Measurements from ENCODE around the gene IL17RB. TPM values are rescaled to one million over a fixed set of nuclear protein-coding genes. Genes with fewer than 3 reads are reported as not detected.
A peak's percentile ranks its signal among the peaks of the same experiment; 100 is the strongest.

The IL17RB gene
- total RNA-seq: 1.3 and 2.2 TPM in 2 replicates

- H3K4me1 Mint-ChIP-seq: peaks cover 4% of the 10 kb centered on the region
- no peak within 1 kb of the TSS for H3K27ac Mint-ChIP-seq
- peak; percentile 74 for DNase-seq
- peaks cover 64% of the 10 kb centered on the region for H3K27me3 Mint-ChIP-seq
- H3K36me3 Mint-ChIP-seq (ENCODE audit: low read depth): no peaks in the 10 kb centered on the region
- peak within 1 kb of the TSS; percentile 70 for H3K4me3 Mint-ChIP-seq
- no peaks in the 10 kb centered on the region for H3K9me3 Mint-ChIP-seq
- intact Hi-C loops (cut with micrococcal nuclease): no loop called here
Observed at GRCh38 chr3:53846134-53846850, at the start of gene IL17RB, which contains the start of gene CHDH. TSS of gene IL17RB (plus strand) at chr3:53846568. CDS start at chr3:53846589, 21 bp downstream. TSS of gene CHDH (minus strand) at chr3:53846419. CDS start at chr3:53824008, 22,411 bp downstream.

- H3K27ac Mint-ChIP-seq: no peak overlapping the region
- peaks cover 10% of the 10 kb centered on the region for H3K27me3 Mint-ChIP-seq
- H3K4me1 Mint-ChIP-seq: no peaks in the 10 kb centered on the region
- H3K36me3 Mint-ChIP-seq (ENCODE audit: low read depth): no peaks in the 10 kb centered on the region
- intact Hi-C loops (cut with micrococcal nuclease): no loop called here
- no peak for DNase-seq
- H3K9me3 Mint-ChIP-seq: no peaks in the 10 kb centered on the region
- no peak overlapping the region for H3K4me3 Mint-ChIP-seq
Observed at GRCh38 chr3:53798144-53798543, 48.2 kb upstream of the IL17RB start.

- no peak overlapping the region for H3K27ac Mint-ChIP-seq
- H3K4me3 Mint-ChIP-seq: no peak overlapping the region
- intact Hi-C loops (cut with micrococcal nuclease): no loop called here
- H3K27me3 Mint-ChIP-seq: peaks cover 9% of the 10 kb centered on the region
- H3K36me3 Mint-ChIP-seq (ENCODE audit: low read depth): no peaks in the 10 kb centered on the region
- no peaks in the 10 kb centered on the region for H3K4me1 Mint-ChIP-seq
- no peak for DNase-seq
- no peaks in the 10 kb centered on the region for H3K9me3 Mint-ChIP-seq
Observed at GRCh38 chr3:53799338-53799865, 47.0 kb upstream of the IL17RB start.

GRCh38 chr3:53800041-53800906 lies 46.1 kb upstream of the IL17RB start:
- Mint-ChIP-seq H3K36me3 (ENCODE audit: low read depth) (no peaks in the 10 kb centered on the region), H3K27me3 (peaks cover 6% of the 10 kb centered on the region), H3K4me1 (no peaks in the 10 kb centered on the region), H3K9me3 (no peaks in the 10 kb centered on the region), H3K4me3 (no peak overlapping the region), H3K27ac (no peak overlapping the region)
- no peak for DNase-seq
- intact Hi-C loops (cut with micrococcal nuclease): no loop called here

GRCh38 chr3:53801319-53801718 lies 45.0 kb upstream of the IL17RB start:
- Mint-ChIP-seq H3K27me3 (peaks cover 3% of the 10 kb centered on the region), H3K27ac (no peak overlapping the region), H3K4me3 (no peak overlapping the region), H3K9me3 (no peaks in the 10 kb centered on the region), H3K4me1 (no peaks in the 10 kb centered on the region), H3K36me3 (ENCODE audit: low read depth) (no peaks in the 10 kb centered on the region)
- intact Hi-C loops (cut with micrococcal nuclease): no loop called here
- no peak for DNase-seq

- H3K4me3 Mint-ChIP-seq: no peak overlapping the region
- H3K9me3 Mint-ChIP-seq: no peaks in the 10 kb centered on the region
- peaks cover 2% of the 10 kb centered on the region for H3K27me3 Mint-ChIP-seq
- no peaks in the 10 kb centered on the region for H3K4me1 Mint-ChIP-seq
- DNase-seq: no peak
- no peaks in the 10 kb centered on the region for H3K36me3 Mint-ChIP-seq (ENCODE audit: low read depth)
- intact Hi-C loops (cut with micrococcal nuclease): no loop called here
- H3K27ac Mint-ChIP-seq: no peak overlapping the region
Observed at GRCh38 chr3:53802256-53802880, 44.0 kb upstream of the IL17RB start.

- Mint-ChIP-seq H3K27me3 (no peaks in the 10 kb centered on the region), H3K9me3 (no peaks in the 10 kb centered on the region), H3K27ac (no peak overlapping the region), H3K4me3 (no peak overlapping the region), H3K4me1 (no peaks in the 10 kb centered on the region), H3K36me3 (ENCODE audit: low read depth) (no peaks in the 10 kb centered on the region)
- DNase-seq: no peak
- intact Hi-C loops (cut with micrococcal nuclease): no loop called here
Observed at GRCh38 chr3:53803124-53803815, 43.1 kb upstream of the IL17RB start.

- no peak for DNase-seq
- intact Hi-C loops (cut with micrococcal nuclease): no loop called here
- Mint-ChIP-seq H3K4me3 (no peak overlapping the region), H3K4me1 (no peaks in the 10 kb centered on the region), H3K27ac (no peak overlapping the region), H3K9me3 (no peaks in the 10 kb centered on the region), H3K36me3 (ENCODE audit: low read depth) (no peaks in the 10 kb centered on the region), H3K27me3 (no peaks in the 10 kb centered on the region)
Observed at GRCh38 chr3:53803816-53804695, 42.3 kb upstream of the IL17RB start.

- Mint-ChIP-seq H3K4me1 (no peaks in the 10 kb centered on the region), H3K27ac (no peak overlapping the region), H3K27me3 (no peaks in the 10 kb centered on the region), H3K9me3 (no peaks in the 10 kb centered on the region), H3K4me3 (no peak overlapping the region), H3K36me3 (ENCODE audit: low read depth) (no peaks in the 10 kb centered on the region)
- intact Hi-C loops (cut with micrococcal nuclease): no loop called here
- DNase-seq: no peak
Observed at GRCh38 chr3:53804697-53805462, 41.5 kb upstream of the IL17RB start.

- H3K27ac Mint-ChIP-seq: no peak overlapping the region
- H3K27me3 Mint-ChIP-seq: no peaks in the 10 kb centered on the region
- H3K4me1 Mint-ChIP-seq: no peaks in the 10 kb centered on the region
- DNase-seq: no peak
- H3K36me3 Mint-ChIP-seq (ENCODE audit: low read depth): no peaks in the 10 kb centered on the region
- H3K4me3 Mint-ChIP-seq: no peak overlapping the region
- intact Hi-C loops (cut with micrococcal nuclease): no loop called here
- H3K9me3 Mint-ChIP-seq: no peaks in the 10 kb centered on the region
Observed at GRCh38 chr3:53805463-53806159, 40.8 kb upstream of the IL17RB start.

- Mint-ChIP-seq H3K36me3 (ENCODE audit: low read depth) (no peaks in the 10 kb centered on the region), H3K27ac (no peak overlapping the region), H3K27me3 (no peaks in the 10 kb centered on the region), H3K4me1 (no peaks in the 10 kb centered on the region), H3K4me3 (no peak overlapping the region), H3K9me3 (no peaks in the 10 kb centered on the region)
- DNase-seq: no peak
- intact Hi-C loops (cut with micrococcal nuclease): no loop called here
Observed at GRCh38 chr3:53806182-53807116, 39.9 kb upstream of the IL17RB start.
